Mesangial cell (primary cell): ENCODE data around the gene CDC37L1. TPM values are rescaled to one million over a fixed set of nuclear protein-coding genes. Genes with fewer than 3 reads are reported as not detected.

Experiments used
- total RNA-seq: library from RNA; depleted of rRNA; stranded (reverse); fragments of >200 nt; gene quantifications from 2 replicates; pipeline ENCODE4 v1.2.3, GENCODE V29; 2015

The CDC37L1 gene
- 8.8 and 12.2 TPM in 2 replicates for total RNA-seq

GRCh38 chr9:4679268-4680172 is at the start of gene CDC37L1:
TSS of gene CDC37L1 (plus strand) at chr9:4679569. CDS start at chr9:4679768, 199 bp downstream.

GRCh38 chr9:4662108-4662988 is 17.0 kb upstream of the CDC37L1 start, which contains the start of gene PLPP6:
TSS of gene PLPP6 (plus strand) at chr9:4662294. CDS start at chr9:4662376, 82 bp downstream.

GRCh38 chr9:4666042-4666699 is 13.2 kb upstream of the CDC37L1 start, which contains the start of gene SPATA6L:
TSS of gene SPATA6L (minus strand) at chr9:4666480. CDS start at chr9:4666250, 230 bp downstream.

GRCh38 chr9:4740638-4741364 is 61.4 kb downstream of the CDC37L1 start, which contains the start of gene AK3:
TSS of gene AK3 (minus strand) at chr9:4741202. CDS start at chr9:4741087, 115 bp downstream.

Other genes starting within 250 kb of the CDC37L1 start
- 10.3 and 10.6 TPM in 2 replicates for gene SLC1A1, start 189.1 kb upstream of the CDC37L1 start, total RNA-seq
- gene PLPP6, start 17.3 kb upstream of the CDC37L1 start, total RNA-seq: 6.4 and 10.1 TPM in 2 replicates
- 2.1 and 2.9 TPM in 2 replicates for gene SPATA6L, start 13.1 kb upstream of the CDC37L1 start, total RNA-seq
- 34.7 and 57.6 TPM in 2 replicates for gene AK3, start 61.6 kb downstream of the CDC37L1 start, total RNA-seq
- 16.8 and 19.0 TPM in 2 replicates for gene RCL1, start 113.4 kb downstream of the CDC37L1 start, total RNA-seq